Vagina (tissue), 2 donors: Measurements from ENCODE around the gene LY6G5B. TPM values are rescaled to one million over a fixed set of nuclear protein-coding genes. Genes with fewer than 3 reads are reported as not detected.
A peak's percentile ranks its signal among the peaks of the same experiment; 100 is the strongest.
"Not testable (repeated sequence)": the region's sequence is repeated elsewhere in the genome, so short reads cannot be mapped to it uniquely, and the experiment has no call there.

Source experiments
- DNase-seq, 2 donors: peaks; one replicate each; pipeline ENCODE4 v3.0.0-alpha.2; 2017; ENCODE audit errors: extremely low spot score in 2 of 2
- H3K27ac ChIP-seq: fragments of 200-600 bp; sonication (generic); one replicate; pipeline ENCODE4 v1.5.1; 2019
- H3K27me3 ChIP-seq: fragments of 200-600 bp; sonication (generic); one replicate; pipeline ENCODE4 v1.5.1; 2019
- H3K36me3 ChIP-seq, 2 donors: fragments of 200-600 bp; sonication (generic); one replicate each; pipeline ENCODE4 v1.5.1; 2017 to 2019
- H3K4me1 ChIP-seq: fragments of 200-600 bp; sonication (generic); one replicate; pipeline ENCODE4 v1.5.1; 2019
- H3K4me3 ChIP-seq, 2 donors: fragments of 200-600 bp; sonication (generic); 1 replicate in 1 of 2; 2 replicates in 1 of 2; pipeline ENCODE4 v1.5.1; 2016 to 2019
- H3K9me3 ChIP-seq: fragments of 200-600 bp; sonication (generic); one replicate; pipeline ENCODE4 v1.5.1; 2019
- POLR2A ChIP-seq, 2 donors: fragments of 450-650 bp; IDR thresholded peaks; one replicate each; pipeline ENCODE4 v1.6.1; 2017; ENCODE audit warnings: antibody characterized with exemption in 2 of 2, mild to moderate bottlenecking in 2 of 2, moderate library complexity in 2 of 2
- POLR2AphosphoS5 ChIP-seq, 2 donors: sonication (generic); formaldehyde crosslinking; IDR thresholded peaks; one replicate each; pipeline ENCODE4 v1.9.0; 2017; ENCODE audit warnings: antibody characterized with exemption in 2 of 2, mild to moderate bottlenecking in 2 of 2, low read depth in 1 of 2; ENCODE audit not compliant: insufficient read depth in 1 of 2
- intact Hi-C: fragments of 100-400 bp; cut with DNase I; formaldehyde crosslinking; loops from one replicate; pipeline ENCODE4 v1.15.1; 2023
- total RNA-seq: library from RNA; depleted of rRNA; stranded (reverse); fragments of >200 nt; gene quantifications from one replicate; pipeline ENCODE4 v1.2.3, GENCODE V29; 2016
- TF ChIP-seq, protein P1 (sequence below), 3 experiments: fragments of 450-650 bp in 2 of 3; fragments of 200-600 bp in 1 of 3; sonication (generic) in 1 of 3; IDR thresholded peaks; one replicate each; pipeline ENCODE4 v1.5.1; 2017 to 2019; ENCODE audit warnings: antibody characterized with exemption in 3 of 3, mild to moderate bottlenecking in 2 of 3, moderate library complexity in 2 of 3

LY6G5B gene
- total RNA-seq, 1 donor from 2014 or later, result 7.4 TPM

DNA sequence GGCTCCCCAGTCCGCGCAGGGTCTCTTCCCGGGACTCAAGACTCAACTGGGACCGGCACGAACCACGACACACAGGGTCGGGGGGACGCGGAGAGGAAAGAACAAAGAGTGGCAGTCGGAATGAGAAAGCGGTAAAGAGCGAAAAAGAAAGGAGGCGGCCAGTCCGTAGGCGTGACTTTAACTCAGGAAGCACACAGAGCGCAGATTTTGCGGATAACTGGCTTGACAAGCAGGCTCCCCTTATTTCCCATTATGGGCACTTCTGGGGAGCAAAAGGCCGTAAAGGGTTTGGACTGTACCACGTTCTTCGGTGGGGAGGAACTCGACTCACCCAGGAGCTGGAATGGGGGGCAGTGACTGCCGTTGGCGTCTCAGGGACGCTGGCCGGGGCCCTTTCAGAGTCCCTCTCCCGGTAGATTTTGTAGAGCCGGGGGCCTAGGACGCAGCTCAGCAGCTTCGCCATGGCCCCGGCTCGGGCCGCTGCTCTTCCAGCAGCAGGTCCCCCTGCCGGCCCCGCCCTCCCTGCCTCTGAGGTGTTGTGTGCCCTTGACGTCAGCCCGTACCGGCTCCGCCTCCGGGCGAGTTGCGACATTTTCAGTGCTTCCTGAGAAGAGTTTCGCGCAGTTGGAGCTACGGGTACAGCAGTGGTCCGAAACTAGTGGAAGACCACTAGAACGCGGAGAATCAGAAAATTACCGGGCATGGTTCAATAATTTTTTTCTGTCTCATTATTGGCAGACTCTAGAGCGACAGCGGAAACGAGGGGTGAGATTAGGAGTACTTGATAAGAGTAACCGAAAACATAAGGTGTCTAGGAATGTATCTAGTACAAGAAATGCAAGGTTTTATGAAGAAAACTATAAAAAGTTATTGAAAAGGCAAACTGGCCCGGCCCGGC is 33.3 kb downstream of the LY6G5B start, which contains the start of gene ABHD16A:
TSS of gene ABHD16A (minus strand) at position 506 of the 898 bp plus-strand sequence. CDS start at position 463, 43 bp downstream.
- H3K9me3 ChIP-seq, result no peaks in the 10 kb centered on the region
- H3K4me1 ChIP-seq, result peaks cover 28% of the 10 kb centered on the region
- peaks cover 0 to 15% of the 10 kb centered on the region in 2 donors for H3K36me3 ChIP-seq
- TF ChIP-seq POLR2AphosphoS5 (IDR thresholded peaks at IDR 0.05; ENCODE audit: insufficient read depth in 1 of 2, low read depth in 1 of 2), result peak; percentile 100
- TF ChIP-seq, protein P1, sequence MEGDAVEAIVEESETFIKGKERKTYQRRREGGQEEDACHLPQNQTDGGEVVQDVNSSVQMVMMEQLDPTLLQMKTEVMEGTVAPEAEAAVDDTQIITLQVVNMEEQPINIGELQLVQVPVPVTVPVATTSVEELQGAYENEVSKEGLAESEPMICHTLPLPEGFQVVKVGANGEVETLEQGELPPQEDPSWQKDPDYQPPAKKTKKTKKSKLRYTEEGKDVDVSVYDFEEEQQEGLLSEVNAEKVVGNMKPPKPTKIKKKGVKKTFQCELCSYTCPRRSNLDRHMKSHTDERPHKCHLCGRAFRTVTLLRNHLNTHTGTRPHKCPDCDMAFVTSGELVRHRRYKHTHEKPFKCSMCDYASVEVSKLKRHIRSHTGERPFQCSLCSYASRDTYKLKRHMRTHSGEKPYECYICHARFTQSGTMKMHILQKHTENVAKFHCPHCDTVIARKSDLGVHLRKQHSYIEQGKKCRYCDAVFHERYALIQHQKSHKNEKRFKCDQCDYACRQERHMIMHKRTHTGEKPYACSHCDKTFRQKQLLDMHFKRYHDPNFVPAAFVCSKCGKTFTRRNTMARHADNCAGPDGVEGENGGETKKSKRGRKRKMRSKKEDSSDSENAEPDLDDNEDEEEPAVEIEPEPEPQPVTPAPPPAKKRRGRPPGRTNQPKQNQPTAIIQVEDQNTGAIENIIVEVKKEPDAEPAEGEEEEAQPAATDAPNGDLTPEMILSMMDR (IDR thresholded peaks at IDR 0.05), result peak in 1 of 3 experiments; percentile 22
- peak; percentile 94 to 98 for TF ChIP-seq POLR2A (IDR thresholded peaks at IDR 0.05)
- H3K4me3 ChIP-seq, result peak within 1 kb of the TSS; percentile 71 to 80
- intact Hi-C loops, result no loop called here
- H3K27me3 ChIP-seq, result no peaks in the 10 kb centered on the region
- peak within 1 kb of the TSS; percentile 98 for H3K27ac ChIP-seq
- peak; percentile 99 for DNase-seq

DNA sequence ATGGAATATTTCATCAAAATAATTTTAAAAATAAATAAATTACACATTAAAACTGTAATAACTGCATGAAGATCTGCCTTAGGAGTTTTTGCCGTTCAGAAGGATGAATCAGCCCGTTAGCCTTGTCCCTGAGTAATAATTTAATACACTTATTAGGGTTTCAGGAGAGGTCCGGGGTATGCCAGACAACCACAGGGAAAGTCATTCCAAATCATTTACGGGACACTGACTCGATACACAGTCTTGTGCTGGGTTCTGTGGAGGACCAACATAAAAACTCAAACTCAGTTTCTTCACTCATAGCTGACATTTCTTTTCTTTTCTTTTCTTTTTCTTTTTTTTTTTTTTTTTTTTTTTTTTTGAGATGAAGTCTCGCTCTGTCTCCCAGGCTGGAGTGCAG is 36.2 kb downstream of the LY6G5B start:
- Histone ChIP-seq H3K4me3 (no peak overlapping the region), H3K4me1 (peaks cover 20% of the 10 kb centered on the region), H3K27me3 (no peaks in the 10 kb centered on the region), H3K36me3 (no peaks in the 10 kb centered on the region), H3K9me3 (no peaks in the 10 kb centered on the region), H3K27ac (no peak overlapping the region)
- DNase-seq, result no peak
- TF ChIP-seq, protein P1 (IDR thresholded peaks at IDR 0.05), result no peak
- TF ChIP-seq POLR2A (IDR thresholded peaks at IDR 0.05) (no peak), POLR2AphosphoS5 (IDR thresholded peaks at IDR 0.05; ENCODE audit: insufficient read depth in 1 of 2, low read depth in 1 of 2) (no peak)
- intact Hi-C loops, result no loop called here

DNA sequence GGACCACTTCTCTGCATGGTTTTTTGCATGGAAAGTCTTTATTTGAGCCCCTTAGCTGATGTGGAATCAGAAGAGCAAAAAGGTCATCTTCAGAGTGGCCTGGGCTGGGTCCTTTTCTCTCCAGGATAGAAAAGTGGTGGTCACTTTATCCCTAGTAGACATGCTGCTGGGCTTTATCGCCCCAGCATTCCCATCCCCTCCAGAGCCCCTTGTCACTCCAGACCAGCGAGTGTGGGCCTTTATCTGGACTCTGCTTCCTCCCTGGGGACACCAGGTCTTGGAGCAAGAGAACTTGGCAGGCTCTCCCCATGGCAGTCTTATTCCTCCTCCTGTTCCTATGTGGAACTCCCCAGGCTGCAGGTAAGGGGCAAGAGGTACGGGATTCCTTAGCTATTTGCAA is 36.8 kb downstream of the LY6G5B start, which contains the start of gene LY6G6F:
TSS of gene LY6G6F (plus strand) at position 268 of the 400 bp plus-strand sequence. CDS start at position 309, 41 bp downstream.
- H3K9me3 ChIP-seq, result no peaks in the 10 kb centered on the region
- DNase-seq, result no peak
- TF ChIP-seq POLR2A (IDR thresholded peaks at IDR 0.05) (no peak), POLR2AphosphoS5 (IDR thresholded peaks at IDR 0.05; ENCODE audit: insufficient read depth in 1 of 2, low read depth in 1 of 2) (no peak)
- TF ChIP-seq, protein P1 (IDR thresholded peaks at IDR 0.05), result no peak
- no peak within 1 kb of the TSS for H3K4me3 ChIP-seq
- no peak within 1 kb of the TSS for H3K27ac ChIP-seq
- peaks cover 13% of the 10 kb centered on the region for H3K4me1 ChIP-seq
- intact Hi-C loops, result no loop called here
- no peaks in the 10 kb centered on the region for H3K27me3 ChIP-seq
- no peaks in the 10 kb centered on the region for H3K36me3 ChIP-seq

DNA sequence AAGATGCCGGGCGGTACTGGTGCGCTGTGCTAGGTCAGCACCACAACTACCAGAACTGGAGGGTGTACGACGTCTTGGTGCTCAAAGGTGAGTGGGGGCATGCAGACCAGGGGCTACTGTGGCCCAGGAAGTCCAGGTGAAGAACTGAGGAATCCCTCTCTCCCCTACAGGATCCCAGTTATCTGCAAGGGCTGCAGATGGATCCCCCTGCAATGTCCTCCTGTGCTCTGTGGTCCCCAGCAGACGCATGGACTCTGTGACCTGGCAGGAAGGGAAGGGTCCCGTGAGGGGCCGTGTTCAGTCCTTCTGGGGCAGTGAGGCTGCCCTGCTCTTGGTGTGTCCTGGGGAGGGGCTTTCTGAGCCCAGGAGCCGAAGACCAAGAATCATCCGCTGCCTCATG is 37.9 kb downstream of the LY6G5B start:
- intact Hi-C loops, result no loop called here
- H3K4me3 ChIP-seq, result no peak overlapping the region
- H3K27ac ChIP-seq, result no peak overlapping the region
- TF ChIP-seq POLR2A (IDR thresholded peaks at IDR 0.05) (no peak), POLR2AphosphoS5 (IDR thresholded peaks at IDR 0.05; ENCODE audit: insufficient read depth in 1 of 2, low read depth in 1 of 2) (no peak)
- TF ChIP-seq, protein P1 (IDR thresholded peaks at IDR 0.05), result no peak
- no peaks in the 10 kb centered on the region for H3K9me3 ChIP-seq
- H3K4me1 ChIP-seq, result peaks cover 13% of the 10 kb centered on the region
- no peak for DNase-seq
- H3K36me3 ChIP-seq, result no peaks in the 10 kb centered on the region
- no peaks in the 10 kb centered on the region for H3K27me3 ChIP-seq

DNA sequence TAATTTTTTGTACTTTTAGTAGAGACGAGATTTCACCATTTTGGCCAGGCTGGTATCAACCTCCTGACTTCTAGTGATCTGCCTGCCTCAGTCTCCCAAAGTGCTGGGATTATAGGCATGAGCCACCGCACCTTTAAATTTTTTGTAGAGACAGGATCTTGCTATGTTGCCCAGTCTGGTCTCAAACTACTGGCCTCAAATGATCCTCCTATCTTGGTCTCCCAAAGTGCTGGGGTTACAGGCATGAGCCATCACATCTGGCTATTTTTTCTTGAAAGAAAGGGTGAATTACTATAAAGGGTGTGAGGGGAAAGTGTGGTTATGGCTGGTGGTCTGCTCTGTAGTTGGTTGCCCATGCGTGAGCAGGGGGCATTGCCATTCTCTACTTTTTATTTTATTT is 38.4 kb downstream of the LY6G5B start:
- Histone ChIP-seq H3K27me3 (no peaks in the 10 kb centered on the region), H3K4me1 (peaks cover 13% of the 10 kb centered on the region), H3K27ac (no peak overlapping the region), H3K4me3 (no peak overlapping the region), H3K9me3 (no peaks in the 10 kb centered on the region), H3K36me3 (no peaks in the 10 kb centered on the region)
- no peak for TF ChIP-seq POLR2AphosphoS5 (IDR thresholded peaks at IDR 0.05; ENCODE audit: insufficient read depth in 1 of 2, low read depth in 1 of 2)
- TF ChIP-seq, protein P1 (IDR thresholded peaks at IDR 0.05), result no peak
- no peak for TF ChIP-seq POLR2A (IDR thresholded peaks at IDR 0.05)
- intact Hi-C loops, result no loop called here
- no peak for DNase-seq

DNA sequence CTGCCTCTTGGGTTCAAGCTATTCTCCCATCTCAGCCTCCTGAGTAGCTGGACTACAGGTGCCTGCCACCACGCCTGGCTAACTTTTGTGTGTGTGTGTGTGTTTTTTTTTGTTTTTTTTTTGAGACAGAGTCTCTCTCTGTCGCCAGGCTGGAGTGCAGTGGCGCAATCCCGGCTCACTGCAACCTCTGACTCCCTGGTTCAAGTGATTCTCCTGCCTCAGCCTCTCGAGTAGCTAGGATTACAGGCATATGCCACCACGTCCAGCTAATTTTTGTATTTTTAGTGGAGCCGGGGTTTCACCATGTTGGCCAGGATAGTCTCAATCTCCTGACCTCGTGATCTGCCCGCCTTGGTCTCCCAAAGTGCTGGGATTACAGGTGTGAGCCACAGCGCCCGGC is 39.4 kb downstream of the LY6G5B start:
- H3K27me3 ChIP-seq, DNase-seq, H3K4me3 ChIP-seq, intact Hi-C loops, H3K36me3 ChIP-seq, H3K9me3 ChIP-seq, H3K27ac ChIP-seq: not testable (repeated sequence)
- peaks cover 10% of the 10 kb centered on the region for H3K4me1 ChIP-seq
